Loucy (cell line): Measurements from ENCODE around the gene RHBDF2.

Experiments used
- CTCF ChIP-seq: fragments of 200-600 bp; sonication (generic); conservative IDR thresholded peaks from 2 replicates; pipeline ENCODE4 v1.5.1; 2014; ENCODE audit warnings: mild to moderate bottlenecking, antibody characterized with exemption, low read length
- EZH2phosphoT487 ChIP-seq: fragments of 200-600 bp; IDR thresholded peaks from 2 replicates; pipeline ENCODE4 v1.6.1; 2018; ENCODE audit warnings: antibody characterized with exemption, mild to moderate bottlenecking, moderate library complexity, borderline replicate concordance

DNA sequence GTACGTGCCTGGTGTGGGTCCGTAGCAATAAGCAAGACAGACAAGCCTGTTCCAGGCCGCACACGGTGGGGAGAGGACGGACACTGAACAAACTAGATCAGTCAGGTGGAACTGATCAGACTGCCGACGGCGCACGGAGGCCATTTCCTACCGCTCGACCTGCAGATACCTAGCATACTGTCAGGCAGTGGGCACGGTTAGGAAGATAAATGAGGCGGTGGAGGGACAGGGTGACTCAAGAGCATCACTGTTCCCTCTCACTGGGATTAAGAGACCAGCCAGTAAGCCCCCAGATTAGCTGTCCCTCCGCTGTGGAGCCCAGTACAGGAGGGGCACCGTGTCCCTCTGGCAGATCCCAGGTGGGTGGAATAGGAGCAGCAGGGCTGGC is 29.0 kb downstream of the RHBDF2 start:
- TF ChIP-seq CTCF (no peak), EZH2phosphoT487 (no peak)
